Hepatocyte (in vitro differentiated cells): ENCODE data around the gene CACNG5. TPM values are rescaled to one million over a fixed set of nuclear protein-coding genes. Genes with fewer than 3 reads are reported as not detected.

Source experiments
- DNase-seq: peaks from one replicate; pipeline ENCODE4 v3.0.0-alpha.2; 2016; ENCODE audit warnings: low spot score
- H2AFZ ChIP-seq: fragments of 200-600 bp; sonication (generic); 2 replicates; pipeline ENCODE4 v1.6.0; 2016; ENCODE audit warnings: antibody characterized with exemption, mild to moderate bottlenecking
- H3K27ac ChIP-seq: fragments of 200-600 bp; sonication (generic); 2 replicates; pipeline ENCODE4 v1.5.1; 2016; ENCODE audit warnings: mild to moderate bottlenecking
- H3K27me3 ChIP-seq: fragments of 200-600 bp; sonication (generic); 2 replicates; pipeline ENCODE4 v1.6.1; 2016
- H3K36me3 ChIP-seq: fragments of 200-600 bp; sonication (generic); replicated peaks from 2 replicates; pipeline ENCODE4 v1.5.1; 2016; ENCODE audit warnings: low read depth; ENCODE audit not compliant: insufficient read depth
- H3K4me1 ChIP-seq: fragments of 200-600 bp; sonication (generic); 2 replicates; pipeline ENCODE4 v1.5.1; 2016; ENCODE audit warnings: mild to moderate bottlenecking, moderate library complexity; ENCODE audit not compliant: insufficient read depth
- H3K4me2 ChIP-seq: fragments of 200-600 bp; sonication (generic); 2 replicates; pipeline ENCODE4 v1.6.0; 2016
- H3K4me3 ChIP-seq: fragments of 200-600 bp; sonication (generic); 2 replicates; pipeline ENCODE4 v1.5.1; 2016; ENCODE audit warnings: mild to moderate bottlenecking
- H3K79me2 ChIP-seq: fragments of 200-600 bp; sonication (generic); 2 replicates; pipeline ENCODE4 v1.6.0; 2017; ENCODE audit warnings: mild to moderate bottlenecking
- H3K9me2 ChIP-seq: fragments of 200-600 bp; sonication (generic); replicated peaks from 2 replicates; pipeline ENCODE4 v1.6.0; 2017; ENCODE audit warnings: mild to moderate bottlenecking; ENCODE audit not compliant: insufficient read depth
- H3K9me3 ChIP-seq: fragments of 200-600 bp; sonication (generic); 2 replicates; pipeline ENCODE4 v1.5.1; 2016; ENCODE audit warnings: low read depth, mild to moderate bottlenecking
- H4K20me1 ChIP-seq: fragments of 200-600 bp; sonication (generic); 2 replicates; pipeline ENCODE4 v1.6.0; 2016; ENCODE audit warnings: mild to moderate bottlenecking; ENCODE audit not compliant: insufficient read depth, poor library complexity, severe bottlenecking
- EZH2 ChIP-seq: fragments of 200-600 bp; sonication (generic); IDR thresholded peaks from 2 replicates; pipeline ENCODE4 v1.6.1; 2016; ENCODE audit warnings: antibody characterized with exemption, mild to moderate bottlenecking, borderline replicate concordance
- EZH2phosphoT487 ChIP-seq: fragments of 200-600 bp; sonication (generic); IDR thresholded peaks from one replicate; pipeline ENCODE4 v1.6.1; 2018; ENCODE audit warnings: antibody characterized with exemption, mild to moderate bottlenecking, low read depth, moderate library complexity; ENCODE audit not compliant: unreplicated experiment, severe bottlenecking
- WGBS: methylation state at CpG from one replicate; pipeline ENCODE4 v1.1.6; 2016; ENCODE audit warnings: low lambda C conversion rate; ENCODE audit errors: missing lambda C conversion rate; 5-methylcytosine and 5-hydroxymethylcytosine counted together
- polyA plus RNA-seq: library from polyadenylated mRNA; unstranded; fragments of >200 nt; fragmentation: Nextera tagmentation; extraction: Ambion mirVana; gene quantifications from 2 replicates; pipeline ENCODE4 v1.2.1, GENCODE V29; 2016
- total RNA-seq: library from RNA; depleted of rRNA; stranded (reverse); fragments of >200 nt; gene quantifications from 2 replicates; pipeline ENCODE4 v1.2.3, GENCODE V29; 2014
- TF ChIP-seq, protein P1 (sequence below): fragments of 200-600 bp; sonication (generic); IDR thresholded peaks from 2 replicates; pipeline ENCODE4 v1.5.1; 2016; ENCODE audit warnings: antibody characterized with exemption, mild to moderate bottlenecking; ENCODE audit not compliant: poor library complexity

Gene CACNG5
- total and polyA plus RNA-seq, 2 experiments from 2014 or later, result not detected

DNA sequence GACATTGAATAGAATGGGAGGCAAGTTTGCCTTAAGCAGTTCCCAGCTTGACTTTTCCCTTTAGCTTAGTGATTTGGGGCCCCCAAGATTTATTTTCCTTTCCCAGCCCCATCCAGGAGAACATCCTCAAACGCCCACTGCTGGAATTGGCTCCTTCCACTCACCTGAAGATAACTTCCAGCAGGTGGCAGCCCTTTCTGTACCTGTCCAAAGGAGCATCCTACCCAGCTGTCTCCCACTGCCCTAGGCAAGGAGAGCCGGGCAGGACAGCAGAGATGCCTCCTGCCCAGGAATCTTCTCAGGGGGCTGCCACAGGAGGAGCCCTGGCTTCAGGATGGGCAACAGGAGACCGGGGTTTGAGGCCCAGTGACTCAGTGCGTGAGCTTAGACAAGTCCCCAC lies 6.4 kb downstream of the CACNG5 start:
- Histone ChIP-seq H3K4me3 (no peak overlapping the region), H4K20me1 (no peaks in the 10 kb centered on the region), H3K4me1 (no peaks in the 10 kb centered on the region), H3K36me3 (no peaks in the 10 kb centered on the region), H3K9me3 (no peaks in the 10 kb centered on the region), H3K79me2 (no peaks in the 10 kb centered on the region), H2AFZ (no peak overlapping the region), H3K27ac (no peak overlapping the region), H3K27me3 (peaks cover 14% of the 10 kb centered on the region), H3K9me2 (no peaks in the 10 kb centered on the region), H3K4me2 (no peak overlapping the region)
- no peak for DNase-seq
- 48% methylated on average over 4 of the region's 4 CpGs for WGBS
- TF ChIP-seq EZH2phosphoT487 (no peak), EZH2 (no peak)
- TF ChIP-seq, protein P1, sequence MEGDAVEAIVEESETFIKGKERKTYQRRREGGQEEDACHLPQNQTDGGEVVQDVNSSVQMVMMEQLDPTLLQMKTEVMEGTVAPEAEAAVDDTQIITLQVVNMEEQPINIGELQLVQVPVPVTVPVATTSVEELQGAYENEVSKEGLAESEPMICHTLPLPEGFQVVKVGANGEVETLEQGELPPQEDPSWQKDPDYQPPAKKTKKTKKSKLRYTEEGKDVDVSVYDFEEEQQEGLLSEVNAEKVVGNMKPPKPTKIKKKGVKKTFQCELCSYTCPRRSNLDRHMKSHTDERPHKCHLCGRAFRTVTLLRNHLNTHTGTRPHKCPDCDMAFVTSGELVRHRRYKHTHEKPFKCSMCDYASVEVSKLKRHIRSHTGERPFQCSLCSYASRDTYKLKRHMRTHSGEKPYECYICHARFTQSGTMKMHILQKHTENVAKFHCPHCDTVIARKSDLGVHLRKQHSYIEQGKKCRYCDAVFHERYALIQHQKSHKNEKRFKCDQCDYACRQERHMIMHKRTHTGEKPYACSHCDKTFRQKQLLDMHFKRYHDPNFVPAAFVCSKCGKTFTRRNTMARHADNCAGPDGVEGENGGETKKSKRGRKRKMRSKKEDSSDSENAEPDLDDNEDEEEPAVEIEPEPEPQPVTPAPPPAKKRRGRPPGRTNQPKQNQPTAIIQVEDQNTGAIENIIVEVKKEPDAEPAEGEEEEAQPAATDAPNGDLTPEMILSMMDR, result no peak

DNA sequence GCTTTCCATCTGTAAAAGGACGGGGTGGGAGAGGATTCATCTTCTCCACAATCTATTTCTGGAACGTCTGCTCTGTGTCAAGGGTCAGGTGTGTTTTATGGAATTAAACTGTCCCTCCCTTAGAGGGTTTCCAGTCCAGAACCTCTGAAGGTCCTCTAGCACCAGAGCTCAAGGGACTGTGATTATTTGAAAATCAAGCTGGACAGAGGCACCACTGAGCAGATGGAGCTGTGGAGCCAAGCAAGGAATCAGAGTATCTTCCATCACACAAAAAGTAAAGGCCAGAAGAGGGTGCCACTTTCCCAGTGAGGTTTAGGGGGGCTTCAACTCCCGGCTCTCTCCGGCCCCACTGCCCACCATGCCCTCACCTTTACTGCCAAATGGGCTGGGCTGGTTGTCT lies 6.8 kb downstream of the CACNG5 start:
- H3K4me2 ChIP-seq, result no peak overlapping the region
- 86% methylated on average over 4 of the region's 4 CpGs for WGBS
- H3K4me3 ChIP-seq, result no peak overlapping the region
- H3K27me3 ChIP-seq, result peaks cover 10% of the 10 kb centered on the region
- H3K9me3 ChIP-seq, result no peaks in the 10 kb centered on the region
- H2AFZ ChIP-seq, result no peak overlapping the region
- H3K9me2 ChIP-seq, result no peaks in the 10 kb centered on the region
- H3K79me2 ChIP-seq, result no peaks in the 10 kb centered on the region
- DNase-seq, result no peak
- no peak overlapping the region for H3K27ac ChIP-seq
- no peaks in the 10 kb centered on the region for H3K4me1 ChIP-seq
- H3K36me3 ChIP-seq, result no peaks in the 10 kb centered on the region
- no peaks in the 10 kb centered on the region for H4K20me1 ChIP-seq
- TF ChIP-seq EZH2phosphoT487 (no peak), EZH2 (no peak)
- TF ChIP-seq, protein P1, result no peak

DNA sequence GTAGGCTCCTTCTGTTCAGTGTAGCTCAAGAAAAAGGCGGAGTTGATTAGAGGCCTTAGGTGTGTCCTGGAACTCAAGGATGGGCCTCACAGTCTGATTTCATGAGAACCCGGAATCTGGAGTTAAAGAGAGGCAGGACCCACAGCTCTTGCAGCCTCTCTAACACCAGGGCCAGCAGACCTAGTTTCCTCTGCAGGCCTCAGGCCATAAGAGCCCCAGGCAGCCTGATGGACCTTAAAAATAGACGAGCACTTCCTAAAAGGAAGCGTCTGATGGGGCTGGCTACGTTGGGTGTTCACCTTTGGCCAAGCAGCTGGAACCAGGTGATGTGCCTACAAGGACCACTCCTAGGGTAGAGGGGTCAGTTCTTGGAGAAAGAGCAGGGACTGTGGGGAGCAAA lies 7.6 kb downstream of the CACNG5 start:
- no peaks in the 10 kb centered on the region for H4K20me1 ChIP-seq
- 90% methylated on average over 5 of the region's 5 CpGs for WGBS
- no peak for DNase-seq

More for the DNA sequence above, 7.6 kb downstream of the CACNG5 start:
- no peak overlapping the region for H3K4me3 ChIP-seq
- H3K4me1 ChIP-seq, result no peaks in the 10 kb centered on the region
- peaks cover 2% of the 10 kb centered on the region for H3K27me3 ChIP-seq
- H3K79me2 ChIP-seq, result no peaks in the 10 kb centered on the region
- no peaks in the 10 kb centered on the region for H3K36me3 ChIP-seq
- H3K27ac ChIP-seq, result no peak overlapping the region
- no peak for TF ChIP-seq EZH2
- no peak for TF ChIP-seq EZH2phosphoT487
- TF ChIP-seq, protein P1, result no peak
- no peaks in the 10 kb centered on the region for H3K9me2 ChIP-seq
- no peak overlapping the region for H3K4me2 ChIP-seq
- H3K9me3 ChIP-seq, result no peaks in the 10 kb centered on the region
- no peak overlapping the region for H2AFZ ChIP-seq
